ENCODE results near the gene BMPER. TPM values are rescaled to one million over a fixed set of nuclear protein-coding genes. Genes with fewer than 3 reads are reported as not detected.

BMPER gene
- polyA plus RNA-seq, 1 donor from 2014 or later, result 2.1 TPM

GRCh38 chr7:34115503-34115902 lies 210.2 kb downstream of the BMPER start:
- Histone ChIP-seq H3K9me2 (ENCODE audit: insufficient read depth, low read length) (no peaks in the 10 kb centered on the region), H3K79me2 (replicated peaks; ENCODE audit: insufficient read depth, low read length) (no peaks in the 10 kb centered on the region), H3K4me2 (ENCODE audit: low read length) (no peak overlapping the region), H3K36me3 (ENCODE audit: insufficient read depth, low read length) (no peaks in the 10 kb centered on the region), H3F3A (ENCODE audit: insufficient read depth, low read length, poor library complexity, severe bottlenecking) (no peaks in the 10 kb centered on the region), H3K27ac (ENCODE audit: low read length) (no peak overlapping the region), H3K9me3 (ENCODE audit: low read length) (peaks cover 5% of the 10 kb centered on the region), H4K20me1 (ENCODE audit: insufficient read depth) (no peaks in the 10 kb centered on the region), H3K4me3 (ENCODE audit: low read length) (no peak overlapping the region), H2AFZ (ENCODE audit: low read depth, low read length) (no peak overlapping the region), H3K27me3 (ENCODE audit: insufficient read depth, low read depth, low read length) (no peaks in the 10 kb centered on the region), H3K9ac (ENCODE audit: low read length) (no peak overlapping the region)
- TF ChIP-seq MXI1 (conservative IDR thresholded peaks at IDR 0.05; ENCODE audit: poor library complexity, severe bottlenecking), result no peak
- TF ChIP-seq EP300 (conservative IDR thresholded peaks at IDR 0.05; ENCODE audit: poor library complexity, severe bottlenecking), result no peak
- TF ChIP-seq TAF1 (IDR thresholded peaks at IDR 0.05; ENCODE audit: low read depth), result no peak
- TF ChIP-seq CTCF (IDR thresholded peaks at IDR 0.05; ENCODE audit: poor library complexity, severe bottlenecking), result no peak
- no peak for TF ChIP-seq EZH2 (IDR thresholded peaks at IDR 0.05; ENCODE audit: borderline replicate concordance, insufficient read depth, low read length, poor library complexity, severe bottlenecking)
- no peak for TF ChIP-seq SMC3 (conservative IDR thresholded peaks at IDR 0.05; ENCODE audit: poor library complexity)
- no peak for TF ChIP-seq RAD21 (conservative IDR thresholded peaks at IDR 0.05)
- no peak for TF ChIP-seq REST (IDR thresholded peaks at IDR 0.05; ENCODE audit: borderline replicate concordance)
- TF ChIP-seq POLR2AphosphoS5 (IDR thresholded peaks at IDR 0.05), result no peak

- no peak overlapping the region for H3K4me2 ChIP-seq (ENCODE audit: low read length)
These were observed 212.2 kb downstream of the BMPER start for GRCh38 chr7:34117573-34117972.

More at GRCh38 chr7:34117573-34117972, 212.2 kb downstream of the BMPER start:
- Histone ChIP-seq H3K36me3 (ENCODE audit: insufficient read depth, low read length) (no peaks in the 10 kb centered on the region), H4K20me1 (ENCODE audit: insufficient read depth) (no peaks in the 10 kb centered on the region), H3K79me2 (replicated peaks; ENCODE audit: insufficient read depth, low read length) (no peaks in the 10 kb centered on the region), H3K9me2 (ENCODE audit: insufficient read depth, low read length) (no peaks in the 10 kb centered on the region), H3F3A (ENCODE audit: insufficient read depth, low read length, poor library complexity, severe bottlenecking) (no peaks in the 10 kb centered on the region), H3K27me3 (ENCODE audit: insufficient read depth, low read depth, low read length) (no peaks in the 10 kb centered on the region), H3K9me3 (ENCODE audit: low read length) (peaks cover 5% of the 10 kb centered on the region), H2AFZ (ENCODE audit: low read depth, low read length) (no peak overlapping the region), H3K9ac (ENCODE audit: low read length) (no peak overlapping the region), H3K27ac (ENCODE audit: low read length) (no peak overlapping the region), H3K4me3 (ENCODE audit: low read length) (no peak overlapping the region)
- TF ChIP-seq SMC3 (conservative IDR thresholded peaks at IDR 0.05; ENCODE audit: poor library complexity) (no peak), MXI1 (conservative IDR thresholded peaks at IDR 0.05; ENCODE audit: poor library complexity, severe bottlenecking) (no peak), CTCF (IDR thresholded peaks at IDR 0.05; ENCODE audit: poor library complexity, severe bottlenecking) (no peak), REST (IDR thresholded peaks at IDR 0.05; ENCODE audit: borderline replicate concordance) (no peak), POLR2AphosphoS5 (IDR thresholded peaks at IDR 0.05) (no peak), TAF1 (IDR thresholded peaks at IDR 0.05; ENCODE audit: low read depth) (no peak), EP300 (conservative IDR thresholded peaks at IDR 0.05; ENCODE audit: poor library complexity, severe bottlenecking) (no peak), RAD21 (conservative IDR thresholded peaks at IDR 0.05) (no peak), EZH2 (IDR thresholded peaks at IDR 0.05; ENCODE audit: borderline replicate concordance, insufficient read depth, low read length, poor library complexity, severe bottlenecking) (no peak)

All from neural cell (in vitro differentiated cells).